Measurements from ENCODE around the gene PARL. TPM values are rescaled to one million over a fixed set of nuclear protein-coding genes. Genes with fewer than 3 reads are reported as not detected.

PARL gene
- 10 to 100 TPM in 2 of 4 donors, 1 to 10 TPM in 2; 7.4 to 69.9 (median 22.5) TPM for total RNA-seq

- TF ChIP-seq POLR2A (IDR thresholded peaks at IDR 0.05): peak; percentile 25 to 46
- peak; percentile 92 to 97 (median 94) for TF ChIP-seq CTCF (IDR thresholded peaks at IDR 0.05)
- Histone ChIP-seq H3K9me3 (no peaks in the 10 kb centered on the region), H3K36me3 (no peaks in the 10 kb centered on the region), H3K4me1 (peaks cover 0 to 12% of the 10 kb centered on the region in 2 donors), H3K27ac (peak within 1 kb of the TSS; percentile 71 to 76), H3K4me3 (peak within 1 kb of the TSS; percentile 58 to 81), H3K27me3 (no peaks in the 10 kb centered on the region)
- peak; percentile 94 to 95 for DNase-seq
- intact Hi-C loops (cut with DNase I; ENCODE audit: low total_unique reads): no loop called here
Measured at GRCh38 chr3:183884427-183885296, at the start of gene PARL. Gene PARL, minus strand, starts transcription at chr3:183884880. Its CDS starts 34 bp downstream, at chr3:183884846.

- Histone ChIP-seq H3K27ac (no peak overlapping the region), H3K4me3 (no peak overlapping the region), H3K27me3 (no peaks in the 10 kb centered on the region), H3K4me1 (no peaks in the 10 kb centered on the region), H3K9me3 (no peaks in the 10 kb centered on the region), H3K36me3 (no peaks in the 10 kb centered on the region)
- TF ChIP-seq POLR2A (IDR thresholded peaks at IDR 0.05) (no peak), CTCF (IDR thresholded peaks at IDR 0.05) (no peak)
- intact Hi-C loops (cut with DNase I; ENCODE audit: low total_unique reads): no loop called here
- DNase-seq: no peak
Measured at GRCh38 chr3:183933160-183933559, 48.5 kb upstream of the PARL start.

GRCh38 chr3:183931881-183932280 lies 47.2 kb upstream of the PARL start:
- intact Hi-C loops (cut with DNase I; ENCODE audit: low total_unique reads): no loop called here
- H3K9me3 ChIP-seq: no peaks in the 10 kb centered on the region
- TF ChIP-seq POLR2A (IDR thresholded peaks at IDR 0.05) (no peak), CTCF (IDR thresholded peaks at IDR 0.05) (no peak)
- no peaks in the 10 kb centered on the region for H3K4me1 ChIP-seq
- no peak for DNase-seq
- H3K4me3 ChIP-seq: no peak overlapping the region
- no peaks in the 10 kb centered on the region for H3K36me3 ChIP-seq
- H3K27ac ChIP-seq: no peak overlapping the region
- no peaks in the 10 kb centered on the region for H3K27me3 ChIP-seq

- Histone ChIP-seq H3K4me1 (no peaks in the 10 kb centered on the region), H3K4me3 (no peak overlapping the region), H3K36me3 (no peaks in the 10 kb centered on the region), H3K27ac (no peak overlapping the region), H3K9me3 (no peaks in the 10 kb centered on the region), H3K27me3 (no peaks in the 10 kb centered on the region)
- TF ChIP-seq POLR2A (IDR thresholded peaks at IDR 0.05) (no peak), CTCF (IDR thresholded peaks at IDR 0.05) (no peak)
- intact Hi-C loops (cut with DNase I; ENCODE audit: low total_unique reads): no loop called here
- DNase-seq: no peak
Measured at GRCh38 chr3:183930086-183930485, 45.4 kb upstream of the PARL start.

- Histone ChIP-seq H3K27me3 (no peaks in the 10 kb centered on the region), H3K4me1 (no peaks in the 10 kb centered on the region), H3K36me3 (no peaks in the 10 kb centered on the region), H3K9me3 (no peaks in the 10 kb centered on the region), H3K4me3 (no peak overlapping the region), H3K27ac (no peak overlapping the region)
- TF ChIP-seq POLR2A (IDR thresholded peaks at IDR 0.05) (no peak), CTCF (IDR thresholded peaks at IDR 0.05) (no peak)
- no peak for DNase-seq
- intact Hi-C loops (cut with DNase I; ENCODE audit: low total_unique reads): no loop called here
Measured at GRCh38 chr3:183927059-183927458, 42.4 kb upstream of the PARL start.

Measured in uterus (tissue), 4 donors.